ENCODE measurements around the gene ARL3.

- TF ChIP-seq CTCF (IDR thresholded peaks at IDR 0.05) (no peak), POLR2AphosphoS5 (IDR thresholded peaks at IDR 0.05; ENCODE audit: low read depth, low read length) (no peak)
Observed at GRCh38 chr10:102723989-102724388, 9.8 kb upstream of the ARL3 start.
